ENCODE data around the gene NR2F2. TPM values are rescaled to one million over a fixed set of nuclear protein-coding genes. Genes with fewer than 3 reads are reported as not detected.

The NR2F2 gene
- total and polyA plus RNA-seq, 2 of the 13 experiments (the other 11 are each of a cell fraction or from before 2014, with no cell fraction given) = 3.5 to 4.7 TPM

DNA sequence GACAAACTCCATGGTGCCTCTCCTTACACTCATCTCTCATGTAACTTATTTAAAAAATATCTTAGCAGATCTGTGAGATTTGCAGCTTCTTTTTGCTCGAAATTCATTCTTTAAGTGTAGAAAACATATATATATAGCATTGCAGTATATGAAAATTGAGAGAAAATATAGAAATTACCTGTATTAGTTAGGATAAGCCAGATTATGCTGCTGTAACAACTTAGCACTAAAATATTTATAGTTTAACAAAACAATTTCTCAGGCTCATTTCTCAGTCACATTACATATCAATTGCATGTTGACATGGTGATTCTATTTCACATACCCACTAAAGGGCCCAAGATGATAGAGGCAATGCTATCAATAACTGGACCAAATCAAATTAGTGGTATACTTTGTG, 54.7 kb downstream of the NR2F2 start:
- no peak for TF ChIP-seq CERS6 (CRISPR knock-in tag; IDR thresholded peaks at IDR 0.05)
- peak; percentile 52; the same call in 1 of the 2 replicates for TF ChIP-seq ZNF12 (CRISPR knock-in tag; IDR thresholded peaks at IDR 0.05)
- TF ChIP-seq ZBTB21 (CRISPR knock-in tag; IDR thresholded peaks at IDR 0.05) = no peak
- ChIA-PET POLR2A (no interaction called here), CTCF (ENCODE audit: low intra/inter-chr PET ratio, low total read pairs) (no interaction called here)
- Histone ChIP-seq H3K9me3 (ENCODE audit: low read length) (no peaks in the 10 kb centered on the region), H3K9ac (ENCODE audit: insufficient read depth, low read depth, low read length) (no peak overlapping the region), H3K4me1 (ENCODE audit: insufficient read depth, low read length) (no peaks in the 10 kb centered on the region), H3K36me3 (replicated peaks in 1 of 2; ENCODE audit: control insufficient read depth in 1 of 2, insufficient read depth in 2 of 2, low read length in 2 of 2) (no peaks in the 10 kb centered on the region), H3K79me2 (ENCODE audit: insufficient read depth, low read length) (no peaks in the 10 kb centered on the region), H4K20me1 (ENCODE audit: insufficient read depth, low read length) (no peaks in the 10 kb centered on the region), H3K4me2 (ENCODE audit: low read depth, low read length) (no peak overlapping the region), H3K27ac (ENCODE audit: extremely low read length, insufficient read depth, low read length) (no peak overlapping the region), H3K4me3 (replicated peaks in 1 of 3; ENCODE audit: insufficient read depth in 1 of 3, low read depth in 2 of 3, low read length in 3 of 3) (no peak overlapping the region), H3K27me3 (ENCODE audit: control insufficient read depth in 1 of 2, insufficient read depth in 2 of 2, low read length in 2 of 2) (no peaks in the 10 kb centered on the region), H2AFZ (ENCODE audit: low read length) (no peak overlapping the region)
- no peak for ATAC-seq
- in situ Hi-C loops (cut with HindIII; ENCODE audit: extremely low pct_ligation_motif_present, low pct_unique_long_range_greater_than_20kb) (no loop called here), intact Hi-C loops (cut with micrococcal nuclease; ENCODE audit: unreplicated experiment) (no loop called here)
- 0% methylated on average over 1 of the region's 1 CpG for WGBS (ENCODE audit: low lambda C conversion rate)
- BruUV-seq (replicated peaks) = no TSS peak
- no peak for FAIRE-seq
- DNase-seq (ENCODE audit: low spot score) = no peak

- TF ChIP-seq RERE (CRISPR knock-in tag; IDR thresholded peaks at IDR 0.05; ENCODE audit: low read depth) (no peak), MTF2 (CRISPR knock-in tag; IDR thresholded peaks at IDR 0.05; ENCODE audit: borderline replicate concordance) (no peak), ZBTB2 (CRISPR knock-in tag; IDR thresholded peaks at IDR 0.05; ENCODE audit: low read depth) (no peak), ATF7 (IDR thresholded peaks at IDR 0.05) (peak; percentile 77), ATF7 (CRISPR knock-in tag; IDR thresholded peaks at IDR 0.05) (no peak)
These were observed 58.2 kb downstream of the NR2F2 start for GRCh38 chr15:96388673-96389072.

More at GRCh38 chr15:96388673-96389072, 58.2 kb downstream of the NR2F2 start:
- no TSS peak for BruUV-seq (replicated peaks)
- no peak for FAIRE-seq
- WGBS (ENCODE audit: low lambda C conversion rate) = 0% methylated on average over 1 of the region's 1 CpG
- no peak overlapping the region for H3K4me3 ChIP-seq (replicated peaks in 1 of 3; ENCODE audit: insufficient read depth in 1 of 3, low read depth in 2 of 3, low read length in 3 of 3)
- no peaks in the 10 kb centered on the region for H3K36me3 ChIP-seq (replicated peaks in 1 of 2; ENCODE audit: control insufficient read depth in 1 of 2, insufficient read depth in 2 of 2, low read length in 2 of 2)
- H3K79me2 ChIP-seq (ENCODE audit: insufficient read depth, low read length) = no peaks in the 10 kb centered on the region
- no peak overlapping the region for H2AFZ ChIP-seq (ENCODE audit: low read length)
- H3K9me3 ChIP-seq (ENCODE audit: low read length) = no peaks in the 10 kb centered on the region
- peaks cover 0 to 1% of the 10 kb centered on the region in 2 experiments; a peak in 1 of 5 replicates for H3K27me3 ChIP-seq (ENCODE audit: control insufficient read depth in 1 of 2, insufficient read depth in 2 of 2, low read length in 2 of 2)
- H3K27ac ChIP-seq (ENCODE audit: extremely low read length, insufficient read depth, low read length) = no peak overlapping the region
- intact Hi-C loops (cut with micrococcal nuclease; ENCODE audit: unreplicated experiment) = no loop called here
- ChIA-PET CTCF (ENCODE audit: low intra/inter-chr PET ratio, low total read pairs) (no interaction called here), POLR2A (no interaction called here)
- in situ Hi-C loops (cut with HindIII; ENCODE audit: extremely low pct_ligation_motif_present, low pct_unique_long_range_greater_than_20kb) = no loop called here
- H3K4me2 ChIP-seq (ENCODE audit: low read depth, low read length) = no peak overlapping the region
- no peak overlapping the region for H3K9ac ChIP-seq (ENCODE audit: insufficient read depth, low read depth, low read length)
- H3K4me1 ChIP-seq (ENCODE audit: insufficient read depth, low read length) = peaks cover 7% of the 10 kb centered on the region; the same call in 1 of the 2 replicates
- no peaks in the 10 kb centered on the region for H4K20me1 ChIP-seq (ENCODE audit: insufficient read depth, low read length)
- ATAC-seq = no peak
- no peak for DNase-seq (ENCODE audit: low spot score)
